Neural progenitor cell (in vitro differentiated cells): ENCODE measurements around the gene POLE. TPM values are rescaled to one million over a fixed set of nuclear protein-coding genes. Genes with fewer than 3 reads are reported as not detected.

ENCODE experiments used
- DNase-seq: peaks from one replicate; pipeline ENCODE4 v3.0.0-alpha.2; 2016; ENCODE audit warnings: low spot score
- H2AFZ ChIP-seq: fragments of 200-600 bp; sonication (generic); replicated peaks from 2 replicates; pipeline ENCODE4 v1.6.1; 2016; ENCODE audit warnings: antibody characterized with exemption
- H3F3A ChIP-seq: fragments of 200-600 bp; sonication (generic); 2 replicates; pipeline ENCODE4 v1.6.1; 2016; ENCODE audit warnings: antibody characterized with exemption, low read depth
- H3K27ac ChIP-seq: fragments of 200-600 bp; sonication (generic); 2 replicates; pipeline ENCODE4 v1.5.1; 2016; ENCODE audit warnings: mild to moderate bottlenecking
- H3K27me3 ChIP-seq: fragments of 200-600 bp; sonication (generic); 2 replicates; pipeline ENCODE4 v1.6.1; 2016; ENCODE audit warnings: mild to moderate bottlenecking, moderate library complexity
- H3K36me3 ChIP-seq: fragments of 200-600 bp; sonication (generic); 2 replicates; pipeline ENCODE4 v1.5.1; 2016
- H3K4me1 ChIP-seq: fragments of 200-600 bp; sonication (generic); 2 replicates; pipeline ENCODE4 v1.6.1; 2016; ENCODE audit warnings: mixed run types
- H3K4me2 ChIP-seq: fragments of 200-600 bp; sonication (generic); 2 replicates; pipeline ENCODE4 v1.6.1; 2016
- H3K4me3 ChIP-seq: fragments of 200-600 bp; sonication (generic); 2 replicates; pipeline ENCODE4 v1.5.1; 2016
- H3K79me2 ChIP-seq: fragments of 200-600 bp; sonication (generic); 2 replicates; pipeline ENCODE4 v1.6.1; 2016; ENCODE audit warnings: low read depth
- H3K9ac ChIP-seq: fragments of 200-600 bp; sonication (generic); 2 replicates; pipeline ENCODE4 v1.6.1; 2016
- H3K9me3 ChIP-seq: fragments of 200-600 bp; sonication (generic); 2 replicates; pipeline ENCODE4 v1.5.1; 2016; ENCODE audit warnings: low read depth
- H4K20me1 ChIP-seq: fragments of 200-600 bp; sonication (generic); 2 replicates; pipeline ENCODE4 v1.6.1; 2016; ENCODE audit warnings: low read depth
- H3K27ac Mint-ChIP-seq: 3 replicates; pipeline ENCODE4 v1.8.0; 2021; ENCODE audit warnings: mixed read lengths
- H3K27me3 Mint-ChIP-seq: 2 replicates; pipeline ENCODE4 v1.8.0; 2022; ENCODE audit warnings: low read depth, mild to moderate bottlenecking, inconsistent platforms, moderate library complexity, mixed read lengths; ENCODE audit not compliant: insufficient read depth
- H3K36me3 Mint-ChIP-seq: 3 replicates; pipeline ENCODE4 v1.8.0; 2021; ENCODE audit warnings: mixed read lengths
- H3K4me1 Mint-ChIP-seq: 3 replicates; pipeline ENCODE4 v1.8.0; 2021; ENCODE audit warnings: mixed read lengths
- H3K4me3 Mint-ChIP-seq: 3 replicates; pipeline ENCODE4 v1.8.0; 2021; ENCODE audit warnings: mild to moderate bottlenecking, moderate library complexity, mixed read lengths
- H3K9me3 Mint-ChIP-seq: 3 replicates; pipeline ENCODE4 v1.8.0; 2020; ENCODE audit warnings: mixed read lengths
- CTCF ChIP-seq: fragments of 200-600 bp; sonication (generic); IDR thresholded peaks from 2 replicates; pipeline ENCODE4 v1.5.1; 2017; ENCODE audit warnings: antibody characterized with exemption, mild to moderate bottlenecking
- EZH2 ChIP-seq: fragments of 200-600 bp; sonication (generic); IDR thresholded peaks from 2 replicates; pipeline ENCODE4 v1.6.1; 2017; ENCODE audit warnings: antibody characterized with exemption, mild to moderate bottlenecking, moderate library complexity
- EZH2phosphoT487 ChIP-seq: fragments of 200-600 bp; sonication (generic); IDR thresholded peaks from 2 replicates; pipeline ENCODE4 v1.6.1; 2017; ENCODE audit warnings: antibody characterized with exemption
- total RNA-seq: library from RNA; depleted of rRNA; stranded (reverse); fragments of >200 nt; gene quantifications from 2 replicates; pipeline ENCODE4 v1.2.3, GENCODE V29; 2015; ENCODE audit warnings: low replicate concordance

Gene POLE
- total RNA-seq, 1 donor from 2014 or later, result 46.8 TPM

DNA sequence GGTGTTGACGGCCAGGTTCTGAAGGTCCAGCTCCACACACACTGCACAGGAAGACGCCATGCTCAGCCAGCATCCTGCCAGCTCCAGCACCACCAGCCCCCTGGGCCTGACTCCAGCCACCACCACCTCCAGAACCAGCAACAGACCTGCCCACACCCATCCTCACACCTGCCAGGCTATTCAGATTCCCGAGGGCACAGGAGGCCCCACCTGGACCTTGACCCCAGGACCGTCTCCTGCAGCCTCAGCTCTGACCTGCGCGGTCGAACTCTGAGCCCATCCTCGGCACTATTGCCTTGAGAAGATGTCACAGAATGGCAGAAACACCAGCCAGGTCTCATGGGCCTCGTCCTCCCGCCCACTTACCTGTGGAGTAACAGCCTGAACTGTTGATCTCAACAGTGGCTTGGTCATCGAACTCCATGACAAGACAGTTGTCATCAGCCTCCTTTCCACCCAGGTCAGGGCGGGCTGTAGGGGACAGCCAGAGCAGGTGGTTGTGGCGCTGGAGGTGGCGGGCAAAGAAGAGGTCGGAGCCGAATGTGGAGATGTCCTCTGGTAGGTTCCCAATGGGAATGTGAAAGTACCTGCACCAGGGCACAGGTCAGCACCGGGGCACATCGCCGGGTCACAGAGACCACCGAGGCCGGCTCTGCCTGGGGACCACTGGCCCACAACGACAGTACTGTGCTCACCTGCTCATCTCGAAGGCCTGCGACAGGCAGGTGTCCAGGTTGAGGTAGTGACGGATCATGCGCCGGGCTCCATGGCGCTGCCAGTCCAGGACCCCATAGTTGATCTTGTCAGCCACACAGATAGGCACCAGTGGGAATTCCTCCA is 45.1 kb downstream of the POLE start:
- H3K27ac ChIP-seq, result no peak overlapping the region
- H3K79me2 ChIP-seq, result no peaks in the 10 kb centered on the region
- no peaks in the 10 kb centered on the region for H3K9me3 Mint-ChIP-seq
- H3K4me1 Mint-ChIP-seq, result no peaks in the 10 kb centered on the region
- no peak for TF ChIP-seq EZH2
- TF ChIP-seq EZH2phosphoT487, result no peak
- no peaks in the 10 kb centered on the region for H3K4me1 ChIP-seq
- H2AFZ ChIP-seq, result no peak overlapping the region
- no peak overlapping the region for H3K4me3 ChIP-seq
- peaks cover 40% of the 10 kb centered on the region for H3K36me3 Mint-ChIP-seq
- DNase-seq, result no peak
- H3K9ac ChIP-seq, result no peak overlapping the region
- H4K20me1 ChIP-seq, result peaks cover 17% of the 10 kb centered on the region
- no peak overlapping the region for H3K4me2 ChIP-seq
- H3K36me3 ChIP-seq, result no peaks in the 10 kb centered on the region
- H3F3A ChIP-seq, result peaks cover 14% of the 10 kb centered on the region
- no peaks in the 10 kb centered on the region for H3K27me3 ChIP-seq
- no peaks in the 10 kb centered on the region for H3K9me3 ChIP-seq
- H3K27me3 Mint-ChIP-seq, result peaks cover 9% of the 10 kb centered on the region
- no peak overlapping the region for H3K4me3 Mint-ChIP-seq
- H3K27ac Mint-ChIP-seq, result no peak overlapping the region

GRCh38 chr12:132640936-132641335 is 46.2 kb downstream of the POLE start:
- Histone ChIP-seq H3K9ac (no peak overlapping the region), H4K20me1 (peaks cover 17% of the 10 kb centered on the region), H3K9me3 (no peaks in the 10 kb centered on the region), H3K79me2 (no peaks in the 10 kb centered on the region), H3K27me3 (no peaks in the 10 kb centered on the region), H3F3A (peaks cover 14% of the 10 kb centered on the region), H3K36me3 (no peaks in the 10 kb centered on the region), H2AFZ (no peak overlapping the region), H3K4me3 (no peak overlapping the region), H3K4me2 (no peak overlapping the region), H3K27ac (no peak overlapping the region), H3K4me1 (no peaks in the 10 kb centered on the region)
- Mint-ChIP-seq H3K27me3 (peaks cover 9% of the 10 kb centered on the region), H3K4me3 (no peak overlapping the region), H3K4me1 (no peaks in the 10 kb centered on the region), H3K9me3 (no peaks in the 10 kb centered on the region), H3K27ac (no peak overlapping the region), H3K36me3 (peaks cover 38% of the 10 kb centered on the region)
- DNase-seq, result no peak
- TF ChIP-seq CTCF (no peak), EZH2phosphoT487 (no peak), EZH2 (no peak)

- peaks cover 43% of the 10 kb centered on the region for H3K36me3 Mint-ChIP-seq
- no peak for DNase-seq
- peaks cover 17% of the 10 kb centered on the region for H4K20me1 ChIP-seq
- H3K4me3 Mint-ChIP-seq, result no peak overlapping the region
- H3K4me1 Mint-ChIP-seq, result no peaks in the 10 kb centered on the region
- H3K27me3 Mint-ChIP-seq, result peaks cover 6% of the 10 kb centered on the region
- H3K79me2 ChIP-seq, result no peaks in the 10 kb centered on the region
- H3K9me3 ChIP-seq, result no peaks in the 10 kb centered on the region
- H3K27me3 ChIP-seq, result no peaks in the 10 kb centered on the region
- no peaks in the 10 kb centered on the region for H3K36me3 ChIP-seq
- TF ChIP-seq CTCF, result no peak
- TF ChIP-seq EZH2, result no peak
- TF ChIP-seq EZH2phosphoT487, result no peak
- H3K4me3 ChIP-seq, result no peak overlapping the region
- no peaks in the 10 kb centered on the region for H3K4me1 ChIP-seq
- H3K9ac ChIP-seq, result no peak overlapping the region
- peaks cover 14% of the 10 kb centered on the region for H3F3A ChIP-seq
- peak overlapping the region; percentile 41 for H3K27ac Mint-ChIP-seq
- H3K27ac ChIP-seq, result no peak overlapping the region
- no peaks in the 10 kb centered on the region for H3K9me3 Mint-ChIP-seq
- no peak overlapping the region for H3K4me2 ChIP-seq
- no peak overlapping the region for H2AFZ ChIP-seq
Observed at GRCh38 chr12:132639956-132640520, 47.1 kb downstream of the POLE start.
